ENCODE measurements around the gene UNC5C. TPM values are rescaled to one million over a fixed set of nuclear protein-coding genes. Genes with fewer than 3 reads are reported as not detected.

Gene UNC5C
- total RNA-seq, 4 donors from 2014 or later = 3.3 to 21.6 (median 7.9) TPM

DNA sequence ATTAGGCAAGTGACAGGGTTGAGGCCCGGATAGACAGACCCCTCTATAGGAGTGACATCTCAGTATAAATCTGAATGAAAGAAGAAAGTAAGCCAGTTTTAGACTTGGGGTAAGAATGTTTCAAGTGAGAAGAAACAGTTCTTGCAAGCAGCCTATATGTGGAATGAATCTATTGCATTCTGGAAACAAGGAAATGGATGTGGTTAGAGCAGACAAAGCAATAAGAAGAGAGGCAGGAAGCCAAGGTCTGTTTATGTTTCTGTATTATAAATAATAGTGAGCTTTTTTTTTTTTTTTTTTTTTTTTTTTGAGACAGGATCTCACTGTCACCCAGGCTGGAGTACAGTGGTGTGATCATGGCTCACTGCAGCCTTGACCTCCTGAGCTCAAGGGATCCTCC lies 255.8 kb downstream of the UNC5C start:
- Histone ChIP-seq H3K9me3 (no peaks in the 10 kb centered on the region), H3K27ac (no peak overlapping the region), H3K4me3 (no peak overlapping the region), H3K36me3 (no peaks in the 10 kb centered on the region), H3K4me1 (no peaks in the 10 kb centered on the region), H3K27me3 (no peaks in the 10 kb centered on the region)
- no peak for TF ChIP-seq CTCF (IDR thresholded peaks at IDR 0.05)
- TF ChIP-seq POLR2A (IDR thresholded peaks at IDR 0.05) = no peak
- intact Hi-C loops (cut with DNase I; ENCODE audit: low total_unique reads) = no loop called here
- DNase-seq = no peak

DNA sequence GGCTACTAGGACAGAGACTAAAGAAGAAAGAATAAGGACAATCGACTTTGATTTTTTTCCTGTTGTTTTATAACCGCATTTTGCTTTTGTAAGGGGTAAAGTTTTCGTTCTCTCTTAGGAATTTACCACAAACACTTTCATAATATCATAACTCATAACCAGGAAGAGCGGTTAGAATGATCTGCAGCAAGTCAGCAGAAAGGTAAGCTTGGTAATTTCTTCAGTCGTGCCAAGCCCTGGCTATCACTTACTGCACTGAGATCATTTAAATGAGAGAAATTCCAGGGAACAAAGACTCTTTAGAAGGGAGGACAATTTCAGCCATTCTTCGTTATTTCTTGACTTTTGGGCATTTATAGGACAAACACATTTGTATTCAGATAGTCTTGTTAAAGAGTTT lies 258.1 kb downstream of the UNC5C start:
- H3K4me1 ChIP-seq = no peaks in the 10 kb centered on the region
- no peaks in the 10 kb centered on the region for H3K9me3 ChIP-seq
- intact Hi-C loops (cut with DNase I; ENCODE audit: low total_unique reads) = no loop called here
- no peaks in the 10 kb centered on the region for H3K27me3 ChIP-seq
- DNase-seq = no peak
- no peaks in the 10 kb centered on the region for H3K36me3 ChIP-seq
- no peak overlapping the region for H3K4me3 ChIP-seq
- no peak for TF ChIP-seq POLR2A (IDR thresholded peaks at IDR 0.05)
- no peak for TF ChIP-seq CTCF (IDR thresholded peaks at IDR 0.05)
- H3K27ac ChIP-seq = no peak overlapping the region

DNA sequence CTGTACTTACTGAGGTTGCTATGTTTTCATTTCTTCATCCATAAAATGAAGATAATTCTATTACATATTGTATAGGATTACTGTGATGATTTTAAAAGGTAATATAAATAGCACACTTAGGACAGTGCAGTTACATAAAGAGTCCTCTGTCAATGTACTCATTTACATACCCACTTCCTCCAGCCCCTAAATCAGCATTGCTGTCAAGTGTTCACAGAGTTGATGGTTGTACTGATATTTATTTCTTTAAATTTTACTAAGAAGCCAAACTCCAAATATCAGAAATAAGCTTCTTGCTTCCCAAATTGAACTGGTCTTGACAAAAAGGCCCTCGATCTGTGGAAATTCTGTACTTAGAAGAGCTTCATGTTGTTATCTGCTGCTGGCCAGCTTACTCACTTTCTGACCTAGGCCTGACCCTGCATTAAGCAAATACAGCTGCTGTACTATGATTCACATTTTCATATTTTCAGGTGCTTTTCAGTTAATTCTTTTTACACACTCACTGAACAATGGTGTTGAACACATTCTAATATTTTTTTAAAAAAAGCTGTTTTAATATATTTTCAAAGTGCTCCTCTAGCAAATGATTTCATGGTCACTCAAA lies 259.6 kb downstream of the UNC5C start:
- Histone ChIP-seq H3K9me3 (no peaks in the 10 kb centered on the region), H3K4me3 (no peak overlapping the region), H3K4me1 (no peaks in the 10 kb centered on the region), H3K27ac (no peak overlapping the region), H3K27me3 (no peaks in the 10 kb centered on the region), H3K36me3 (no peaks in the 10 kb centered on the region)
- no peak for TF ChIP-seq POLR2A (IDR thresholded peaks at IDR 0.05)
- no peak for TF ChIP-seq CTCF (IDR thresholded peaks at IDR 0.05)
- no peak for DNase-seq
- intact Hi-C loops (cut with DNase I; ENCODE audit: low total_unique reads) = no loop called here

DNA sequence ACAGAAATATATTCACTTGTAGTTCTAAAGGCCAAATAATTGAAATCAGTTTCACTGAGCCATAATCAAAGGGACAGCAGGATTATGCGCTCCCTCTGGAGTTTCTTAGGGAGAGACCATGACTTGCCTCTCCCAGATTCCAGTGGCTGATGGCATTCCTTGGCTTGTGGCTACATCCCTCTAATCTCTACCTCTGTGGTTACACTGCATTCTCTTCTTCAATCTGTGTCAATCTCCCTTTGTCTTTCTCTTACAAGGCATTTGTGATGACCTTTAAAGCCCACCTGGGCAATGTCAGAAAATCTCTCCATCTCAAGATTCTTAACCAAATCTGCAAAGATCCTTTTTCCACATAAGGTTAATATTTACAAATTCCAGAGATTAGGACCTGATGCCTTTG lies 260.2 kb downstream of the UNC5C start:
- Histone ChIP-seq H3K27ac (no peak overlapping the region), H3K9me3 (no peaks in the 10 kb centered on the region), H3K27me3 (no peaks in the 10 kb centered on the region), H3K36me3 (no peaks in the 10 kb centered on the region), H3K4me1 (no peaks in the 10 kb centered on the region), H3K4me3 (no peak overlapping the region)
- intact Hi-C loops (cut with DNase I; ENCODE audit: low total_unique reads) = no loop called here
- DNase-seq = no peak
- no peak for TF ChIP-seq POLR2A (IDR thresholded peaks at IDR 0.05)
- TF ChIP-seq CTCF (IDR thresholded peaks at IDR 0.05) = no peak

- no peak overlapping the region for H3K4me3 ChIP-seq
- DNase-seq = no peak
- intact Hi-C loops (cut with DNase I; ENCODE audit: low total_unique reads) = no loop called here
- H3K4me1 ChIP-seq = no peaks in the 10 kb centered on the region
- H3K9me3 ChIP-seq = no peaks in the 10 kb centered on the region
- TF ChIP-seq POLR2A (IDR thresholded peaks at IDR 0.05) (no peak), CTCF (IDR thresholded peaks at IDR 0.05) (no peak)
- H3K27ac ChIP-seq = no peak overlapping the region
- H3K27me3 ChIP-seq = no peaks in the 10 kb centered on the region
- no peaks in the 10 kb centered on the region for H3K36me3 ChIP-seq
Measured at GRCh38 chr4:95285797-95286196, 263.0 kb downstream of the UNC5C start.

Measured in uterus (tissue), 4 donors.